SU-DHL-6 (cell line): ENCODE results near the gene SLC35C1.

Experiments
- EZH2phosphoT487 ChIP-seq: fragments of 200-600 bp; sonication (generic), shearing (Covaris generic); conservative IDR thresholded peaks from 2 replicates; pipeline ENCODE4 v1.6.1; 2018; ENCODE audit warnings: mild to moderate bottlenecking, antibody characterized with exemption, low read length, moderate library complexity, mixed read lengths
- TF ChIP-seq, protein P1 (sequence below): fragments of 200-600 bp; sonication (generic); IDR thresholded peaks from one replicate; pipeline ENCODE4 v1.5.1; 2017; ENCODE audit warnings: antibody characterized with exemption, mild to moderate bottlenecking, low read length, moderate library complexity; ENCODE audit not compliant: insufficient read depth, poor library complexity, severe bottlenecking

DNA sequence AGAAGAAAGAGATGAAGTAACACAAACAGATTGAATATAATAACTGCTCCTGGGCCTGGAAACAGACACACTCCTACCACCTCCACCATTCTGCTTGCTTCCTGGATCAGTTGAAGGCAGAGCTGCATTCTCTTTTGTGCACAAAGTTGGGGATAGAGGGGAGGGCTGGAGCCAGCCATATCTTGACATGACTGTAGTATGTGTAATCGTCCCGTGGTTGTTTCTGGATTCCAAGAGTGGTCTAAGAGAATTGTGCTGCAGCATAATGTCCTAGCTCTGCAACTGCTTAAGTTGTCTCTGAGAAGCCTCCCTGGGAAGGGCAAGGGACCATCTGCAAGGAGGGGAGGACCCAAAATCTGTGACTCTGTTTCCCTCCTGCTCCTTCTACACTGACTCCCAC lies 45.5 kb downstream of the SLC35C1 start:
- TF ChIP-seq, protein P1, sequence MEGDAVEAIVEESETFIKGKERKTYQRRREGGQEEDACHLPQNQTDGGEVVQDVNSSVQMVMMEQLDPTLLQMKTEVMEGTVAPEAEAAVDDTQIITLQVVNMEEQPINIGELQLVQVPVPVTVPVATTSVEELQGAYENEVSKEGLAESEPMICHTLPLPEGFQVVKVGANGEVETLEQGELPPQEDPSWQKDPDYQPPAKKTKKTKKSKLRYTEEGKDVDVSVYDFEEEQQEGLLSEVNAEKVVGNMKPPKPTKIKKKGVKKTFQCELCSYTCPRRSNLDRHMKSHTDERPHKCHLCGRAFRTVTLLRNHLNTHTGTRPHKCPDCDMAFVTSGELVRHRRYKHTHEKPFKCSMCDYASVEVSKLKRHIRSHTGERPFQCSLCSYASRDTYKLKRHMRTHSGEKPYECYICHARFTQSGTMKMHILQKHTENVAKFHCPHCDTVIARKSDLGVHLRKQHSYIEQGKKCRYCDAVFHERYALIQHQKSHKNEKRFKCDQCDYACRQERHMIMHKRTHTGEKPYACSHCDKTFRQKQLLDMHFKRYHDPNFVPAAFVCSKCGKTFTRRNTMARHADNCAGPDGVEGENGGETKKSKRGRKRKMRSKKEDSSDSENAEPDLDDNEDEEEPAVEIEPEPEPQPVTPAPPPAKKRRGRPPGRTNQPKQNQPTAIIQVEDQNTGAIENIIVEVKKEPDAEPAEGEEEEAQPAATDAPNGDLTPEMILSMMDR: no peak
- no peak for TF ChIP-seq EZH2phosphoT487
